Astrocyte (in vitro differentiated cells and primary cell): Measurements from ENCODE around the gene NTM. TPM values are rescaled to one million over a fixed set of nuclear protein-coding genes. Genes with fewer than 3 reads are reported as not detected.

ENCODE experiments used
- DNase-seq: peaks from one replicate; pipeline ENCODE4 v3.0.0-alpha.2; 2010; ENCODE audit warnings: low read depth
- FAIRE-seq: peaks from 2 replicates; lab custom pipeline; 2011; peaks lifted over from hg19 to GRCh38; lab: Jason Lieb, UNC
- H2AFZ ChIP-seq: 2 replicates; pipeline ENCODE4 v1.6.0; 2012; ENCODE audit warnings: low read depth, low read length, inconsistent platforms
- H3K27ac ChIP-seq: 2 replicates; pipeline ENCODE4 v1.5.1; 2011; ENCODE audit warnings: low read depth, low read length, inconsistent platforms
- H3K27me3 ChIP-seq: 2 replicates; pipeline ENCODE4 v1.6.0; 2011; ENCODE audit warnings: low read length, inconsistent platforms; ENCODE audit not compliant: insufficient read depth
- H3K36me3 ChIP-seq: 2 replicates; pipeline ENCODE4 v1.5.1; 2011; ENCODE audit warnings: low read length, inconsistent platforms; ENCODE audit not compliant: insufficient read depth
- H3K4me1 ChIP-seq: 2 replicates; pipeline ENCODE4 v1.5.1; 2011; ENCODE audit warnings: low read length, inconsistent platforms; ENCODE audit not compliant: insufficient read depth
- H3K4me2 ChIP-seq: 2 replicates; pipeline ENCODE4 v1.6.0; 2012; ENCODE audit warnings: low read length, inconsistent platforms
- H3K4me3 ChIP-seq: 2 replicates; pipeline ENCODE4 v1.5.1; 2011; ENCODE audit warnings: low read depth, mild to moderate bottlenecking, low read length, inconsistent platforms; ENCODE audit not compliant: insufficient read depth
- H3K79me2 ChIP-seq: 2 replicates; pipeline ENCODE4 v1.6.0; 2012; ENCODE audit warnings: mild to moderate bottlenecking, low read length, inconsistent platforms; ENCODE audit not compliant: insufficient read depth
- H3K9ac ChIP-seq: 2 replicates; pipeline ENCODE4 v1.6.0; 2012; ENCODE audit warnings: mild to moderate bottlenecking, low read length, inconsistent platforms
- H3K9me3 ChIP-seq: 2 replicates; pipeline ENCODE4 v1.5.1; 2012; ENCODE audit warnings: low read depth, mild to moderate bottlenecking, low read length, inconsistent platforms; ENCODE audit not compliant: insufficient read depth
- H4K20me1 ChIP-seq: 2 replicates; pipeline ENCODE4 v1.6.0; 2012; ENCODE audit warnings: low read length, inconsistent platforms; ENCODE audit not compliant: insufficient read depth
- H3K27ac Mint-ChIP-seq: one replicate; pipeline ENCODE4 v1.8.0; 2021; ENCODE audit warnings: mild to moderate bottlenecking, mixed read lengths; ENCODE audit not compliant: unreplicated experiment
- H3K27me3 Mint-ChIP-seq: one replicate; pipeline ENCODE4 v1.8.0; 2021; ENCODE audit warnings: low read depth, mixed read lengths; ENCODE audit not compliant: unreplicated experiment
- H3K36me3 Mint-ChIP-seq: one replicate; pipeline ENCODE4 v1.8.0; 2021; ENCODE audit warnings: low read depth, mixed read lengths; ENCODE audit not compliant: unreplicated experiment
- H3K4me1 Mint-ChIP-seq: one replicate; pipeline ENCODE4 v1.8.0; 2021; ENCODE audit warnings: low read depth, mixed read lengths; ENCODE audit not compliant: unreplicated experiment
- H3K4me3 Mint-ChIP-seq: one replicate; pipeline ENCODE4 v1.8.0; 2021; ENCODE audit warnings: mild to moderate bottlenecking, moderate library complexity, mixed read lengths; ENCODE audit not compliant: unreplicated experiment
- H3K9me3 Mint-ChIP-seq: one replicate; pipeline ENCODE4 v1.8.0; 2021; ENCODE audit warnings: mild to moderate bottlenecking, mixed read lengths; ENCODE audit not compliant: unreplicated experiment
- CTCF ChIP-seq: IDR thresholded peaks from 2 replicates; pipeline ENCODE4 v1.5.1; 2011; ENCODE audit warnings: low read depth, mild to moderate bottlenecking, inconsistent platforms, low read length, moderate library complexity; ENCODE audit not compliant: insufficient read depth
- EZH2 ChIP-seq: IDR thresholded peaks from 2 replicates; pipeline ENCODE4 v1.6.1; 2012; ENCODE audit warnings: mild to moderate bottlenecking, low read length, inconsistent platforms; ENCODE audit not compliant: insufficient read depth
- total RNA-seq: library from RNA; stranded (reverse); gene quantifications from 2 replicates; pipeline ENCODE4 v1.2.1, GENCODE V29; 2021

The NTM gene
- total RNA-seq, 1 donor from 2014 or later = 98.2 TPM

- Histone ChIP-seq H3K9me3 (no peaks in the 10 kb centered on the region), H3K79me2 (peaks cover 41% of the 10 kb centered on the region), H3K4me3 (no peak overlapping the region), H2AFZ (no peak overlapping the region), H3K9ac (no peak overlapping the region), H3K27ac (no peak overlapping the region), H3K36me3 (no peaks in the 10 kb centered on the region), H3K4me2 (no peak overlapping the region), H4K20me1 (no peaks in the 10 kb centered on the region), H3K27me3 (no peaks in the 10 kb centered on the region), H3K4me1 (peaks cover 18% of the 10 kb centered on the region)
- Mint-ChIP-seq H3K4me3 (no peak overlapping the region), H3K27me3 (no peaks in the 10 kb centered on the region), H3K4me1 (peaks cover 30% of the 10 kb centered on the region), H3K27ac (no peak overlapping the region), H3K9me3 (peaks cover 2% of the 10 kb centered on the region), H3K36me3 (peaks cover 7% of the 10 kb centered on the region)
- TF ChIP-seq EZH2 (no peak), CTCF (peak; percentile 40)
- FAIRE-seq = peak; percentile 26
- no peak for DNase-seq
Measured at GRCh38 chr11:132099692-132100091, 729.3 kb downstream of the NTM start.

- Mint-ChIP-seq H3K9me3 (peaks cover 2% of the 10 kb centered on the region), H3K4me3 (no peak overlapping the region), H3K4me1 (peaks cover 28% of the 10 kb centered on the region), H3K27ac (no peak overlapping the region), H3K36me3 (peaks cover 6% of the 10 kb centered on the region), H3K27me3 (no peaks in the 10 kb centered on the region)
- H3K79me2 ChIP-seq = peaks cover 41% of the 10 kb centered on the region
- DNase-seq (no peak), FAIRE-seq (no peak)
- H3K27me3 ChIP-seq = no peaks in the 10 kb centered on the region
- no peak overlapping the region for H3K4me2 ChIP-seq
- peaks cover 16% of the 10 kb centered on the region for H3K4me1 ChIP-seq
- H3K27ac ChIP-seq = no peak overlapping the region
- TF ChIP-seq EZH2 (no peak), CTCF (no peak)
- no peak overlapping the region for H3K4me3 ChIP-seq
- H3K9me3 ChIP-seq = no peaks in the 10 kb centered on the region
- H3K36me3 ChIP-seq = no peaks in the 10 kb centered on the region
- no peaks in the 10 kb centered on the region for H4K20me1 ChIP-seq
- H2AFZ ChIP-seq = no peak overlapping the region
- no peak overlapping the region for H3K9ac ChIP-seq
Measured at GRCh38 chr11:132100583-132100982, 730.2 kb downstream of the NTM start.

GRCh38 chr11:132101881-132102280 lies 731.5 kb downstream of the NTM start:
- H3K36me3 ChIP-seq = no peaks in the 10 kb centered on the region
- peak overlapping the region; percentile 7 for H3K4me2 ChIP-seq
- TF ChIP-seq CTCF (no peak), EZH2 (no peak)
- H3K9me3 Mint-ChIP-seq = peaks cover 2% of the 10 kb centered on the region
- peak; percentile 26 for FAIRE-seq
- no peaks in the 10 kb centered on the region for H3K27me3 ChIP-seq
- no peak overlapping the region for H2AFZ ChIP-seq
- no peaks in the 10 kb centered on the region for H3K9me3 ChIP-seq
- peak; percentile 75 for DNase-seq
- peaks cover 6% of the 10 kb centered on the region for H3K36me3 Mint-ChIP-seq
- H3K4me3 ChIP-seq = no peak overlapping the region
- H3K9ac ChIP-seq = peak overlapping the region; percentile 3
- peak overlapping the region; percentile 17 for H3K27ac Mint-ChIP-seq
- no peaks in the 10 kb centered on the region for H3K27me3 Mint-ChIP-seq
- peaks cover 23% of the 10 kb centered on the region for H3K4me1 Mint-ChIP-seq
- H4K20me1 ChIP-seq = no peaks in the 10 kb centered on the region
- peak overlapping the region; percentile 43 for H3K27ac ChIP-seq
- H3K4me3 Mint-ChIP-seq = no peak overlapping the region
- peaks cover 27% of the 10 kb centered on the region for H3K4me1 ChIP-seq
- H3K79me2 ChIP-seq = peaks cover 38% of the 10 kb centered on the region
